NCI-H2029 (cell line): ENCODE measurements around the gene FANCD2.
A peak's percentile ranks its signal among the peaks of the same experiment; 100 is the strongest.
"Not testable (repeated sequence)": the region's sequence is repeated elsewhere in the genome, so short reads cannot be mapped to it uniquely, and the experiment has no call there.

Source experiments
- DNase-seq: peaks from one replicate; lab custom pipeline; 2025; lab: John Stamatoyannopoulos, UW

The FANCD2 gene

DNA sequence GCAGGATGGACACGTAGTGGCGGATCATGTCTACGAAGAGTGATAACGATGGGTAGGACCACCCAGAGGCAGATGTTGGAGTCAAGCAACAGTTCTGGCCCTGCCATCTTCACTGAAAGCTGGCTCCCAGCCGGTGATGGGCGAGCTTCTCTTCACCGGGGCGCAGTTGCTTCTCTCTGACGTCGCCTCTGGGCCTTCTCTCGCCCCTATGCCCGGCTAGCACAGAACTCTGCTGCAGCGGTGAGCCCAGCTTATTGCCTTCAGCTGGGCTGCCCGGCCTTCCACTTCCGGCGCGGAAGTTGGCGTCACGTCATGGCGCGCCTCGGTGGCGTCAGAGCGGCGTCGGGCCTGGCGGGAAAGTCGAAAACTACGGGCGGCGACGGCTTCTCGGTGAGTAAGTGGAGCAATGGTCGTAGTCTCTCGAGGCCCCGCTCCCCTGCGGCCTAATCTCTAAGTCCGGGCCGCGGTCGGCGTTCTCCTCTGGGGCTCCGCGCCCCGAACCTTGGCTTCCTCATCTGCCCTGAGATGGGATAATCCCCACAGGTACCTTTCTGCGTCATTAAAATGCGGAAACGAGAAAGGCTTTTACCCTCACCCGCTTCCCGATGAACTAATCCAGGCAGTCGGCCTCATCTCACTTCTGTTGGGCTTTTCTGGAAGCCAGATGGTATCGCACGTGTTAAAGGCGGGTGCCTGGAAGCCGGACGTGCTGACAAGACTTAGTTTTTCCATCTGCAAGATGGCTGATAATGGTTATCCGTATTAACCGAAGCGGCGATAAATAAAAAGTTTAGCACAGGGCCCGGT is at the start of gene FANCD2:
Gene FANCD2 (plus strand): TSS at position 354 of the 807 bp plus-strand sequence. CDS start 2,221 bp downstream, outside the sequence.
- peak; percentile 79 for DNase-seq

DNA sequence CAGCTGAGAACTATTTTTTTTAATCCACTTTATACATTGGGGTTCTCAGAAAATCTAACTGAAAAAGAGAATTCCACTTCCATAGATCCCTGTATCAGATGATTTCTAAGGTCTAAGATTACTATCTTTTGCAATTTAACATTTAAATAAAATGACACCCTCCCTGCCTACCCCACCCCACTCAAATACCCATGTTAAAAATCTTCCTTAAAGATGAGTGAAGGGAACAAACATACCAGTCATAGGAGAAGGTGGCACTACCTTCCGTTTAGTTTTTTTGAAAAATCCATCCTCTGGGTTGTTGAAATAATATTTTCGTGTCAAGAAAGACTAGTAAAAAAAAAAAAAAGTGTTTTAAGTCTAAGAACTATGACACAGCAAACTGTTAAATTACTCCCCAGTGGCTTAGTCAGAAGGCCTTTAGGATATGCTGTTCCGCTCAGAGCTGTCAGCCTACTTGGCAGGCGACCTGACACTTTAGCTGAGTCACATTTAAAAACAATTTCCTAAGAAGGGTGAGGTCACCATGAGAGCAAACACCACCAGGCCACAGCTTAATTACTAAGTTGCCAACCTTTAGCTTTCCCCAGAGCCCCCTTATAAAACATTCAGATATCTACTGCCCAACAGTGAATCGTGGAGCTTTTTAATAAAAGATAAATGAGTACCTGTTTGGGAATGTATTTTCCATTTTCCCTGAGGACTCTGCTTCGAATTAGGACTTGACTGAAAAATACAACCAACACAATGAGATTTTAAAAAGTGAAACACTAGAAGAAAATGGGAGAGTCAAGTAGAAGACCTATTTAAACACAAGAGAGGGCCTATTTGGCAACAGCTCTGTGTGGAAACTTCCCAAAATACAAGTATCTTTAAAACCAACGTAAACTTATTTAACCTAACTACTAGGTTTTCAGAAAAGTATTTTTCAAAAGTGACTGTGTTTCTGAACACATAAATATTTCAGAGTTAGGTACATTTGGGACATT is 49.2 kb upstream of the FANCD2 start:
- peak; percentile 89 for DNase-seq

DNA sequence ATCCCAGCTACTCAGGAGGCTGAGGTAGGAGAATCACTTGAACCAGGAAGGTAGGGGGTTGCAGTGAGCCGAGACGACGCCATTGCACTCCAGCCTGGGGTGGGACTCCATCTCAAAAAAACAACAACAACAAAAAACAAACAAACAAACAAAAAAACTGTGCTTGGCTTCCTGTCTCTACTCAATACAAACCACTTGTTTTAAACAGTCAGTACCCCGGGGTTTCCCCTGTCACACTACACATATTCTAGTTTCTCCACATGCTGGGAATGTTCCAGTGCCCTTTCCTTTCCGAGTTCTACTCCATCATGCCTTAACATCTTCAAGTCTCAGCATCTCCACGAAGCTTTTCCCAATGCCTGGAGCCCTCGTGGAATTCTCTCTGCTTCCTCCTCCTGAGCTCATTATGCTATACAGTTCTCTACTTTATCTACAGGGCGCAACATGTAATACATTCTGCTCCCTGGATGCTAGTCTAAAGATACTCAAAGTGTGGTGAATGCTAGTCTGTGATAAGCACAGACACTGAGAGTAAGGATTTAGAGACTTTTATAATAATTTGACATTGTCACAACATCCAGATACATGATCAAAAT is 47.4 kb upstream of the FANCD2 start:
- no peak for DNase-seq

DNA sequence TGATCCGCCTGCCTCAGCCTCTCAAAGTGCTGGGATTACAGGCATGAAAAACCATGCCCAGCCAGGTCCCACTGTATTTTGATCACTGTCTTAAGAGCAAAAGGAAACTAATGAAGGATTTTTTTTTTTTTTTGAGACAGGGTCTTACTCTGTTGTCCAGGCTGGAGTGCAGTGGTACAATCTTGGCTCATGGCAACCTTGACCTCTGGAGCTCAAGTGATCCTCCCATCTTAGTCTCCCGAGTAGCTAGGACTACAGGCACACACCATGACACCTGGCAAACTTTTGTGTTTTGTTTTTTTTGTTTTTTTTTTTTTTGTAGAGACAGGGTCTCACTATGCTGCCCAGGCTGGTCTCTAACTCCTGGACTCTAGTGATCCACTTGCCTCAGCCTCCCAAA is 46.0 kb upstream of the FANCD2 start:
- DNase-seq: no peak

DNA sequence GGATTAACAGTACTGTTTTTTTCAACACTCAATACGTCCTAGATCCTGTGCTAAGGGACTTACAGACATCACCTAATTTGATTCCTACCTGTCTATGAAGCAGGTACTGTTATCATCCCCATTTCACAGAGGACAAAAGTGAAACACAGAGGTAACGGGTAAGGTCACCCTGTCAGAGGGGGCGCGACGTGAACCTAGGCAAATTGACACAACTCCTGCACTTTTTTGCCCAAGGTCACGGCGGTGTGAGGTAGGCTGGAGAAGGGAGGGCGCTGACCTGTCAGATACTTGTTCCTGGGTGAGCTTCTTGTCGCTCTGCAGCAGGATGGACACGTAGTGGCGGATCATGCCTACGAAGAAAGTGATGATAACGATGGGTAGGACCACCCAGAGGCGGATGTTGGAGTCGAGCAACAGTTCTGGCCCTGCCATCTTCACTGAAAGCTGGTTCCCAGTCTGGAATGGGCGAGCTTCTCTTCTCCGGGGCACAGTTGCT is 40.0 kb upstream of the FANCD2 start:
- DNase-seq: no peak

DNA sequence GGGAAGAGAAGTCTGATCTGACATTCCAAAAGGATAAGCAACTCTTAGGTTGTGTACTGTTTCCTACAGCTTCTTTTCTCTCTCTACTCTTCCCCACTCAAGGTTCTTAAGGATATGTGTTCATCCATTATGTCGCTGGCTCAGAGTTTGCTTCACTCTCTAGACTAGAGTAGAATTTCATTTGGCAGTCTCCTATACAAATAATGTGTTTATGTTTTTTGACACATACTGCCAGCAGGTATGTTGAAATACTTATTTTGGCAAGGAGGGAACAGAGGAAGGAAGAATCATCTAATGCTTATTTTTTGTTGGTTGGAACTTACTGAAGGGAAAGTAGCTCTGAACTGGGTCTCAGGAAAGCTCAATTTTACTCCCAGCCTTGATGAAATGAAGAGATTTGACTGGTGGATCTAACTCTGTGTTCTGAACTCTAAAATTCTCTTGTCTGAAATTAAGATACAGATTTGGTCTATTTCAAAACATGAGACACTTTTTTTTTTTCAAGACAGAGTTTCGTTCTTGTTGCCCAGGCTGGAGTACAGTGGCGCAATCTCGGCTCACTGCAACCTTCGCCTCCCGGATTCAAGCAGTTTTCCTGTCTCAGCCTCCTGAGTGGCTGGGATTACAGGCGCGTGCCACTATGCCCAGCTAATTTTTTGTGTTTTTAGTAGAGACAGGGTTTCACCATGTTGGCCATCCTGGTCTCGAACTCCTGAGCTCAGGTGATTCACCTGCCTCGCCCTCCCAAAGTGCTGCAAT is 32.0 kb upstream of the FANCD2 start:
- DNase-seq: no peak

DNA sequence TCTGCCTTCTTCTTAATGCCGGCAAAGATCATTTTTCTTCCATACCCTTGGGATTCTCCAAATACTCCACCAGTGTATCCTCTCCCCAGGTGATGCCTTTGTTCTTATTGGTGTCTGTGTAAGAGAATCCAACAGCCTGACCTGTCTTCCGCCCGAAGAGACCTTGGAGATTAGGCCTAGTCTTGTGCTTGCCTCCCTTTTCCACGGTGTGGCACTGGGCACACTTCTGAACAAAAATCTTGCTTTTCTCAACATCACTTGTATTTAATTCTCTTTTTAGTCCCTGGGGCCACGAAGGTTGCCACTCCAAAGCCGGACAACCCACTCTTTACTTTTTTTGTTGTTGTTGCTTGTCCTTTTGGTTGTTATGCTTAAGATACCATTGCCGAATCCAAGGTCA is 25.6 kb upstream of the FANCD2 start:
- no peak for DNase-seq

DNA sequence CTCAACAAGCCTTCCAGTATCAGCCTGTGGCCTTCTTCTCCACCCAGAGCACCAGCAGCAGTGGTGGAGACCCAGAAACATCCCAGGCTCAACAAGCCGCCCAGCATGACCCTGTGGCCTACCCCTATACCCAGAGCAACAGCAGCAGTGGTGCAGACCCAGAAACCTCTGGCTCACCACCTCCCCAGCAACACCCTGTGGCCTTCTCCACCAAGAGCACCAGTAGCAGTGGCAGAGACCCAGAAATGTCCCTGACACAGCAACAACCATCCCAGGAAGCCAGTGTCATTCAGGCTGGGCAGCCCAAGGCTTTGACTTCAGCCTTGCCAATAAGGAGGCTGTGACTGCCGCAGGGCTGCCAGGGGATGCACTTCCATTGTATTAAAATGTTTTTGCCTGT is 23.3 kb upstream of the FANCD2 start:
- no peak for DNase-seq

DNA sequence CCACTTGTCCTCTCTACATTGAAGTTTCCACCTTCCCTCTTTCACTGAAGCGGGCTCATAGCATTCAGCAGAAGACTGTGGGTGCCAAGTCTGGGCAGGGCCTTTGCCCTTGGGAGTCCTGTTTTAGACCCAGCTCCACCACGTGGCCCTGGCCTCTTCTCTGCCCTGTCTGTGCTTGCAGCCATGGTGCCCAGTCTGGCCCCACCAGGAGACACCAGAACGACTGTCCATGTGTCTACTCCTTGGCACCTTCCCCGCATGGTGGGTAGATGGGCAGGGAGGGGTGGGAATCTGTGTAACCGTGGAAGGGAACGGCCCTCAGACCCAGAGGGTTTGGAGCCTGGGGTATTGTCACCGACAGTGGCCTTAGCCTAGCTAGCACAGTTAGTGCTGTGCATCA is 21.7 kb upstream of the FANCD2 start:
- no peak for DNase-seq

DNA sequence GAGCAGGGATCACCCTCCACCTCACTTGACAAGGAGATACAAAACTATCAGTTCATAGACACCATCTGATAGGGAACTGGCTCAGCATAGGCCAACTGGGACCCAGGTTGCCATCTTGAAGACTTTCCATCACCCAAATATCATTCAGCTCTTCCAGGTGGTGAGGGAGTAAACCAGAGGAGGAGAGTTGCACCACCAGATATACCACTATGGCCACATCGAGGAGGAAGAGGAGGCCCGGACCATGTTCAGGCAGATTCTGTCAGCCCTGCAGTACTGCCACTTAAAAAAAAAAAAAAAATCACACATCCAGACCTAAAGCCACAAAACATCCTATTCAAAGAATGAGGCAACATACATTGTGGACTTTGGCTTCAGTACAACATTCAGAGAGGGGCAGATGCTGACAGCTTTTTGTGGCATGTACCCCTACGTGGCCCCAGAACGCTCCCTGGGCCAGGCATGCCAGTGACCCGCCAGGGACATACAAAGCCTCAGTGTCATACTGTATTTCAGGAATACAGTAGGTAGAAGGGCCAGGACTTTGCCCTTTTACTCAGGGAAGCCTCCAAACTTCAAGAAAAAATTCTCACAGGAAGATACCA is 21.2 kb upstream of the FANCD2 start:
- no peak for DNase-seq

DNA sequence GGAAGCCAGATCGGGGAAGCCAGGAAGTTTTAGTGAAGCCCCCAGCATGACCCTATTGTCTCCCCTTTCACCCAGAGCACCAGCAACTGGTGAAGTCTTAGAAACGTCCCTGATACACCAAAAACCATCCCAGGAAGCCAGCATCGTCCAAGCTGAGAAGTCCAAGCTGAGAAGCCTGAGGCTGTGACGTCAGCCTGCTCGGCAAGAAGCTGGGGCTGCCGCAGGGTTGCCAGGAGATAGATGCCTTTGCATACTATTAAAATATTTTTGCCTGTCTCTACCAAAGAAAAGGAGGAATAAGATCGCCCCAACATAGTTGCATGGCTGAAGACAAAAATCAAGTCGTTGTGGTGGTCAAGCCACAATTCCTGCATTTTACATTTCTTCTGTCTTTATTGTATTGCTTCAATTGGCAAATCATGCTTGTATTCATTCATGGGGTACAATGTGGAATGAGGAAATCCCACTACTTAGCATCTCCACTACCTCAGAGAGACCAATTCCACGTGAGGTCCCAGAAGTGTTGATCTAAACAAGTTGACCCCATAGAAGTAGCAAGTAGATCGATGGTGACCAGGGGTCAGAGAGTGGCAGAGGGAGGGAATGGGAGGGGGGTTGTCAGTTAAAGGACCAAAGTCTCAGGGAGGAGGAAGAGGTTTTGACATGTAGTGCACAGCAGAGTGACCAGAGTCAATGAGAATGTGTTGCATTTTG is 20.0 kb upstream of the FANCD2 start:
- DNase-seq: no peak

DNA sequence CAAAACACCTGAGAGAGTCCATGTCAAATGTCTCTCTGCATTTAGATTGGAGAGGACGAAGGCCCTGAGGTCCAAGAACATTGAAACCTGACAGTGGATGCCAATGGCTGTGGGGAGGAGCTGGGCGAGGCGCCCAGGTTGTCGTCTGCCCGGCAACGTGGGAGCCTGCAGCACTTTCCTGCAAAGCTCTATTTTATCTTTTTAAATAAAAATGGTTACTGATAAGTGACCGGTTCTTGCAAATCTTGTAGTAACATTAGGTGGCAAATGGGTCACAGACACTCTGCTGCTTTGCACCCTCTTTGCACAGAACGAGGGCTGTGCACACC is 19.5 kb upstream of the FANCD2 start:
- DNase-seq: no peak

DNA sequence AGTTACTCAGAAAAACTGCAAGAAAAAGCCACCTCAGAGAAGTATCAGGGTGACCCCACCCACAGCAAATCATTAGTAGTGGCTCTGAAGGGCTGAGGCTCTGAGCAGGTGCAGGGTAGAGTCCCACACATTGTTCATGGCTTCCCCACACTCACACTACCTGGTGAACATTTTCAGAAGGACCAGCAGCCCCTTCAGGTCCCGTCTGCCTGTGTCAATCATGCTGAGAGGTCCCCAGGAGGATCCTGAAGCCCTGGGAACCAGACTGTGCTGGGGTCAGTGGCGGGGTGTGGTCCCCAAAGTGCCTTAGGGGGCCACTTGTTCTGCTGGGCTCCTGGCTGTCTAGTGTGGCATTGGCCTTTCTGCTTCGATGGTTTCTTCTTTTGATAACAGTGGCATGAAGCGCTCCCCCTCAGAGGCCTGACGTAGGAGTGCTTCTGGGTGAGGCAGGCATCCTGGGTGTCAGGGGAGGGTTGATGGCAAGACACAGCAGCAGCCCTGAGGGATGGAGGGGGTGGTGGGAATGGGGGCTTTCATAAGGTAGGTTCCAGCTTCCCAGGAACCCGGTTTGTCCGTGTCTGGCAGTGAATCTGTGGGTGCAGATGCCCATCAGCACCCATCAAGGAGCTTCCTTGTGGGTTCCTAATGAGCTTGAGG is 19.0 kb upstream of the FANCD2 start:
- no peak for DNase-seq

DNA sequence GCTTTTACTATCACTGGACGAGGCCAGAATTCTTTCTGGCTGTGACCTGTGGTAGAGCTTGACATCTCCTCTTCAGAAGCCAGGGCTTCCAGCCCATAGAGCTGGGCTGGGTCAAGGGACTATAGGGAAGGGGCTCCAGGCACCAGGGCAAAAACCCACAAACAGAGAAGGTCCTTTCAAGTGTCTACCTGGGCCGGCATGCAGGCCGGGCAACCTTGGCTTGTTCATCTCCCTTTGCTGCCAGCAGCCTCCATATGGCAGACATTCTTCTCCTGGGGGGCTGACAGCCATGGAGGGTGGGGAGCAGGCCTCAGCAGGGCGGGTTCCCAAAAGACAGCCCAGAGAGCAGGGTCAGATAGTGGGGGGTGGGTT is 18.0 kb upstream of the FANCD2 start:
- DNase-seq: not testable (repeated sequence)

DNA sequence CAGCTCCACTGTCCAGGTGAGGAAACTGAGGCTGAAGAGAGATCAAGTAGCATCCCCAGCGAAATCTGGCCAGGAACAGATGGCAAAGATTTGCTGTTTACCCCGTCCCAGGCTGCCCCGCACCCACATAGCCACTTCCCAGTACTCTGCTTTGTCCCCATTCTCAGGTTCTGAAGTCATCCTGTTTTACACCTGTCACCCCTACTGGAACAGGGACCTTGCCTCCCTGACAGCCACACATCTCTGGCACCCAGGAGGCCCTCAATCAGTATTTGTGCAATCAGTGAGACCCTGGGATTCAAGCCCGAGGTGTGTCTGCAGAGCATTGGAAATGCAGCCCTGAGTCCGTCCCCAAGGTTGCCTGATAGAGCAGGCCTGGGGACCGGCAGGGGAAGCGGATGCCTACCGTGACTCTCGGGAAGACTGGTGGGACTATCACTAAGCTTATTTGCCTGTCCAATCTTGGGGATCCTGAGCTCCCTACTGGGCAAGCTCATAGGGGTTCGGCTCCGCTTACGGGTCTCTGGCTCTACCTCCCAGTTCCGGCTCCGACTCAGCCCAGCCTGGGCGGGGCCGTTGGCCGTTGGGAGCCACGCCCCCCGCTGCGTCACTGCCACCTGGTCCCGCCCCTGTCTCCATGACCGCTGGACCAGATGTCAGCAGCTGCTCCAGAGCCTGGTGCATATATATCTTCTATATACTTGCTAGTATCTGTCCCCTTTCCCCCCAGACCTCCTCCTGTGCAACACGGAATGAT is 17.5 kb upstream of the FANCD2 start:
- peak; percentile 76 for DNase-seq

DNA sequence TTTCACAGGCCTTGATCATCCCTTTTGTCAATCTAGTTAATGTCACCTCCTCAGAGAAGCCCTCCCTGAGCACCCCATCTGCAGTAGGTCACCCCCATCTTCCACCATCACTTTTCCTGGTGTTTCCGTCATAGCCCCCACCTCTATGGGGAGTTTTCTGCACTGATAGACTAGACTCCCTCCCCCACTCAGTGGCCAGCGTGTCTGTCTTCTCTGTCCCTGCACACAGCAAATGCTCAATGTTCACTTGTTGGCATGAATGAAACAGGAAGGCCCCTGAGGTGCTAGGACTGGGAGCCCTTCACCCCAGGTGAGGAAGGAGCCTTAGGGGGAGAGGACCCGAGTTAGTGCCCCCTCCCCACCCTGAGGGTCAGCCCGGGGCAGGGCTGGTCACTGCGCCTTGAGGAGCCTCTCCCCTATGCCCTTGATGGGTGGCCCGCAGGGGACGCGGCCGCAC is 15.8 kb upstream of the FANCD2 start:
- no peak for DNase-seq

DNA sequence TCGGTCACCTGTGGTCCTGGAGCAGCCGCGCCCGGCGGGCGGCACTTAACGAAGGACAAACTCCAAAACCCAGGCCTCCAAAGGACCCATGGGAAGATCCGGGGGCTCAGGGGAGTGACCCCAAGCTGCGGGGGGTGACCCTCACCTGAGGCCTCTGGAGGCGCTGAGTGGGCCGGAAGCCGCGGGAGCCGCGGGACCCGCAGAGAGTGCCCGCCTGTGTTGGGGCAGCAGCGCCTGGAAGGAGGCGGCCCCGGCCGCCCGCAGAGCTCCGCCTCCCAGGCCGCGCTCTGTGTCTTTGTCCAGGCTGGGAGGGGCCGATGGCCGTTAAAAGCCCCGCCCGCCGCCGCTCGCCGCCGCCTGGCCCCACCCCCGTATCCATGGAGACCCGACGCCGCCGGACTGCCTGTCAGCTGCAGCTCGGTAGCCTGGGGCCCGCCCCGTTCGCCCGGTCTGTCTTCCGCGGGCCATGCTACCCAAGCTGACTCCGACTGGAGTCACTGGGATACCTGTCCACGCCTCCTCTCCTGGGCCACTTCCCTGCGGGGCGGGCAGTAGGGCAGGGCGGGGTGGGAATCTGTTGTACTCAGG is 15.3 kb upstream of the FANCD2 start:
- peak; percentile 93 for DNase-seq

DNA sequence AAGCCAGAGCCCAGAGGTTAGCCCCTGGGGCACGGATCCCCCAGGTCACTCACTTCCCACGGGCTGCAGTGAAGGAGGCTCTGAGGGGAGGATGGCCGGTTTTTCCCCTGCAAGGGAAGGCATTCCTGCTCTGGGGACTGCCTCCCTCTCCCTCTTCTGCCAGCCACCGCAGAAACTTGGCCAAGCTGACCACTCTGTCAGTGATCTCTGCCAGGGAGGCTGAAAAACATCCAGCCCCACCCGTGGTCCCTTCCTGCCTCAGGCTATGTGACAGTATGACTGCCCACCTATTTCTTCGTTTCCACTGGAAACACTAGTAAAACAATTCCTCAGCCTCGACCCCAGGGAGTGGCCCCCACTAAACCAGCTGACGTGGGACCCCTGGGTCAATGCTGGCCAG is 14.6 kb upstream of the FANCD2 start:
- DNase-seq: no peak

DNA sequence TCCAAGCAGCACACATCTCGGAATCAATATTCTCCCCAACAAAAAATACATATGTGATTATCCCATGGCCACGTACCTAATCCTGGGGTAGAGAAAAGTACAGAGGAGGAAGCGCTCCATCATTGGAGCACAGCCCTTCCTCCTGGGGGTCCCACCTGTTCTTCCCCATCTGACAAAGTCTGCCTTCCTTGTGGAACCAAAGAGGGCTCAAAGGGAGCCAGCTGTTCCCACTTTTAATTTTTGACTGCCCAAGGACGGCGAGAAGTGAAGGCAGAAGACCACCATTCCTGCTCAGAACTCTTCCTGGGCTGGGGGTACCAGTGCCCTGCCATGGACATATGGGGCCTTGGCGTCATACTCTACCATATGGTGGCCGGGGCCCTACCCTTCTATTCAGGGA is 14.1 kb upstream of the FANCD2 start:
- no peak for DNase-seq
